H1 (cell line): ENCODE measurements around the gene NAGLU. TPM values are rescaled to one million over a fixed set of nuclear protein-coding genes. Genes with fewer than 3 reads are reported as not detected.

Experiments
- CTCF ChIA-PET: fragments of 300-600 bp; sonication (Branson Sonifier 250); formaldehyde crosslinking; loops from one replicate; lab custom pipeline; 2021; ENCODE audit not compliant: partially characterized antibody; lab: Charles Lee
- POLR2A ChIA-PET: fragments of 300-600 bp; sonication (Branson Sonifier 250); formaldehyde crosslinking; loops from one replicate; lab custom pipeline; 2021; ENCODE audit warnings: inconsistent platforms; ENCODE audit not compliant: partially characterized antibody; lab: Charles Lee
- DNase-seq, 2 experiments: peaks; one replicate each; pipeline versions ENCODE4 v3.0.0 to v3.0.0-alpha.2; 2010 to 2022; ENCODE audit warnings: low spot score in 2 of 2, low read depth in 1 of 2, mixed read lengths in 1 of 2
- FAIRE-seq: peaks from 2 replicates; lab custom pipeline; 2011; peaks lifted over from hg19 to GRCh38; lab: Jason Lieb, UNC
- H2AFZ ChIP-seq: 2 replicates; pipeline ENCODE4 v1.8.1; 2012; ENCODE audit warnings: low read length, inconsistent platforms
- H2AK5ac ChIP-seq: 2 replicates; pipeline ENCODE4 v1.6.1; 2013; ENCODE audit warnings: low read depth, low read length
- H2BK120ac ChIP-seq: replicated peaks from 2 replicates; pipeline ENCODE3; 2013; ENCODE audit warnings: low read depth, low read length, inconsistent platforms
- H2BK12ac ChIP-seq: 2 replicates; pipeline ENCODE4 v1.6.1; 2013; ENCODE audit warnings: low read depth, low read length
- H2BK15ac ChIP-seq: 2 replicates; pipeline ENCODE4 v1.6.1; 2013; ENCODE audit warnings: low read length
- H2BK20ac ChIP-seq: 2 replicates; pipeline ENCODE4 v1.6.1; 2013; ENCODE audit warnings: low read length
- H2BK5ac ChIP-seq: 2 replicates; pipeline ENCODE4 v1.6.1; 2013; ENCODE audit warnings: low read depth, low read length
- H3K14ac ChIP-seq: 2 replicates; pipeline ENCODE4 v1.6.1; 2013; ENCODE audit warnings: inconsistent platforms; ENCODE audit not compliant: insufficient read length
- H3K18ac ChIP-seq: 2 replicates; pipeline ENCODE4 v1.6.1; 2013; ENCODE audit warnings: low read length; ENCODE audit errors: extremely low read depth
- H3K23ac ChIP-seq: 2 replicates; pipeline ENCODE4 v1.6.1; 2013; ENCODE audit warnings: inconsistent platforms; ENCODE audit not compliant: insufficient read length
- H3K23me2 ChIP-seq: 2 replicates; pipeline ENCODE4 v1.6.1; 2013; ENCODE audit warnings: low read depth, low read length
- H3K27ac ChIP-seq: 2 replicates; pipeline ENCODE4 v1.6.1; 2011; ENCODE audit warnings: low read depth, low read length, inconsistent platforms
- H3K27me3 ChIP-seq, 4 experiments: replicated peaks in 1 of 4; 1 replicate in 1 of 4; 2 replicates in 3 of 4; pipeline versions ENCODE4 v1.6.1 to v1.8.1; 2011 to 2013; ENCODE audit warnings: low read length in 3 of 4, mild to moderate bottlenecking in 3 of 4, inconsistent platforms in 2 of 4, mixed read lengths in 2 of 4, moderate library complexity in 1 of 4; ENCODE audit not compliant: control insufficient read depth in 3 of 4, insufficient read depth in 3 of 4; ENCODE audit errors: extremely low read depth in 1 of 4
- H3K36me3 ChIP-seq, 4 experiments: 2 replicates each; pipeline versions ENCODE4 v1.6.1 to v1.8.1; 2011 to 2013; ENCODE audit warnings: mild to moderate bottlenecking in 4 of 4, low read length in 3 of 4, moderate library complexity in 2 of 4, control low read depth in 1 of 4, inconsistent platforms in 1 of 4; ENCODE audit not compliant: insufficient read depth in 4 of 4, control insufficient read depth in 2 of 4
- H3K4ac ChIP-seq: replicated peaks from 2 replicates; pipeline ENCODE3; 2013; ENCODE audit warnings: low read length, low read depth, mixed read lengths, inconsistent platforms; ENCODE audit not compliant: insufficient read length
- H3K4me1 ChIP-seq, 4 experiments: replicated peaks in 1 of 4; 1 replicate in 1 of 4; 2 replicates in 3 of 4; pipeline versions ENCODE4 v1.6.1 to v1.8.1; 2011 to 2013; ENCODE audit warnings: low read length in 3 of 4, inconsistent platforms in 2 of 4, mixed read lengths in 1 of 4; ENCODE audit not compliant: insufficient read depth in 4 of 4, control insufficient read depth in 3 of 4
- H3K4me2 ChIP-seq, 2 experiments: 2 replicates each; pipeline versions ENCODE4 v1.6.1 to v1.8.1; 2011 to 2013; ENCODE audit warnings: low read depth in 2 of 2, low read length in 2 of 2, control low read depth in 1 of 2, inconsistent platforms in 1 of 2, mild to moderate bottlenecking in 1 of 2; ENCODE audit not compliant: insufficient read depth in 1 of 2
- H3K4me3 ChIP-seq, 4 experiments: fragments of 200-600, 300-600 bp in 1 of 4; sonication (generic), shearing (Covaris generic), sonication (Bioruptor Twin) in 1 of 4; 2 replicates each; pipeline versions ENCODE4 v1.5.1 to v1.8.1; 2011 to 2016; ENCODE audit warnings: low read length in 4 of 4, low read depth in 3 of 4, control low read depth in 2 of 4, inconsistent platforms in 2 of 4, mild to moderate bottlenecking in 2 of 4, mixed read lengths in 1 of 4, moderate library complexity in 1 of 4; ENCODE audit not compliant: insufficient read depth in 2 of 4; ENCODE audit errors: extremely low read depth in 1 of 4
- H3K56ac ChIP-seq: replicated peaks from 2 replicates; pipeline ENCODE3; 2013; ENCODE audit warnings: low read depth, mild to moderate bottlenecking, mixed read lengths, low read length, inconsistent platforms; ENCODE audit not compliant: insufficient read length
- H3K79me1 ChIP-seq: 2 replicates; pipeline ENCODE4 v1.6.1; 2013; ENCODE audit warnings: low read depth, low read length, control low read depth
- H3K79me2 ChIP-seq, 2 experiments: 2 replicates each; pipeline versions ENCODE4 v1.6.1 to v1.8.1; 2012 to 2013; ENCODE audit warnings: low read length in 2 of 2, mild to moderate bottlenecking in 2 of 2, inconsistent platforms in 1 of 2; ENCODE audit not compliant: insufficient read depth in 2 of 2, control insufficient read depth in 1 of 2
- H3K9ac ChIP-seq, 4 experiments: replicated peaks in 1 of 4; 1 replicate in 1 of 4; 2 replicates in 3 of 4; pipeline versions ENCODE4 v1.6.1 to v1.8.1; 2011 to 2013; ENCODE audit warnings: low read depth in 3 of 4, low read length in 3 of 4, control low read depth in 2 of 4, mild to moderate bottlenecking in 2 of 4, moderate library complexity in 2 of 4, inconsistent platforms in 1 of 4; ENCODE audit errors: extremely low read depth in 1 of 4
- H3K9me3 ChIP-seq, 2 experiments: 2 replicates each; pipeline versions ENCODE4 v1.6.1 to v1.8.1; 2012 to 2013; ENCODE audit warnings: mild to moderate bottlenecking in 2 of 2, moderate library complexity in 2 of 2, control low read depth in 1 of 2, inconsistent platforms in 1 of 2, low read depth in 1 of 2, low read length in 1 of 2, mixed read lengths in 1 of 2; ENCODE audit not compliant: insufficient read depth in 2 of 2
- H4K20me1 ChIP-seq, 2 experiments: replicated peaks in 1 of 2; 2 replicates each; pipeline versions ENCODE3 to v1.8.1; 2011 to 2013; ENCODE audit warnings: inconsistent platforms in 2 of 2, low read length in 2 of 2, mild to moderate bottlenecking in 1 of 2; ENCODE audit not compliant: insufficient read depth in 2 of 2, control insufficient read depth in 1 of 2
- H4K5ac ChIP-seq: 2 replicates; pipeline ENCODE4 v1.6.1; 2013; ENCODE audit warnings: low read length, low read depth, mixed read lengths, inconsistent platforms; ENCODE audit not compliant: insufficient read length
- H4K8ac ChIP-seq: 2 replicates; pipeline ENCODE4 v1.8.0; 2013; ENCODE audit warnings: mild to moderate bottlenecking, moderate library complexity, low read length, inconsistent platforms; ENCODE audit not compliant: insufficient read depth; ENCODE audit errors: extremely low read depth
- H4K91ac ChIP-seq: replicated peaks from 2 replicates; pipeline ENCODE3; 2013; ENCODE audit warnings: low read length, mixed read lengths, inconsistent platforms; ENCODE audit not compliant: insufficient read length
- ATF3 ChIP-seq: IDR thresholded peaks from 2 replicates; pipeline ENCODE4 v1.6.1; 2011; ENCODE audit warnings: low read depth, mild to moderate bottlenecking, low read length; ENCODE audit not compliant: insufficient read depth
- CBX8 ChIP-seq: fragments of 300-800, 300-1000 bp; sonication (generic); IDR thresholded peaks from 2 replicates; pipeline ENCODE4 v1.7.1; 2016; ENCODE audit warnings: low read depth, low read length, borderline replicate concordance
- CTCF ChIP-seq, 3 experiments: IDR thresholded peaks; 1 replicate in 2 of 3; 2 replicates in 1 of 3; pipeline versions ENCODE4 v1.5.1 to v1.6.1; 2011; ENCODE audit warnings: low read length in 3 of 3, mild to moderate bottlenecking in 3 of 3, inconsistent platforms in 2 of 3, low read depth in 1 of 3, moderate library complexity in 1 of 3; ENCODE audit not compliant: insufficient read depth in 1 of 3; ENCODE audit errors: control extremely low read depth in 1 of 3
- EGR1 ChIP-seq: IDR thresholded peaks from 2 replicates; pipeline ENCODE4 v1.6.1; 2011; ENCODE audit warnings: low read depth, low read length, borderline replicate concordance
- NRF1 ChIP-seq: IDR thresholded peaks from 2 replicates; pipeline ENCODE4 v1.6.1; 2011; ENCODE audit warnings: mild to moderate bottlenecking, low read depth, low read length, improper control_type of control experiment
- PHF8 ChIP-seq: fragments of 200-600 bp; sonication (generic); conservative IDR thresholded peaks from 2 replicates; pipeline ENCODE4 v1.7.1; 2012; ENCODE audit warnings: low read depth, mild to moderate bottlenecking, inconsistent platforms, low read length, moderate library complexity
- POLR2A ChIP-seq, 2 experiments: IDR thresholded peaks; 1 replicate in 1 of 2; 2 replicates in 1 of 2; pipeline ENCODE4 v1.6.1; 2011; ENCODE audit warnings: low read depth in 2 of 2, low read length in 2 of 2, mild to moderate bottlenecking in 2 of 2; ENCODE audit errors: control extremely low read depth in 1 of 2
- SRF ChIP-seq: IDR thresholded peaks from 2 replicates; pipeline ENCODE4 v1.6.1; 2011; ENCODE audit warnings: mild to moderate bottlenecking, low read depth, low read length, moderate library complexity
- WGBS, 2 experiments: shearing (Covaris generic) in 1 of 2; methylation state at CpG; one replicate each; pipeline versions ENCODE4 v1.1.6 to v1.1.7; 2013 to 2015; ENCODE audit warnings: low lambda C conversion rate in 2 of 2, mixed read lengths in 2 of 2, inconsistent platforms in 1 of 2, low coverage in 1 of 2, missing lambda C conversion rate in 1 of 2; ENCODE audit not compliant: insufficient replicate concordance in 2 of 2, insufficient coverage in 1 of 2, insufficient read length in 1 of 2; ENCODE audit errors: extremely low coverage in 1 of 2, missing lambda C conversion rate in 1 of 2; 5-methylcytosine and 5-hydroxymethylcytosine counted together
- polyA plus RNA-seq, 7 experiments: library from polyadenylated mRNA; depleted of rRNA in 3 of 7; stranded (reverse) in 5 of 7; unstranded in 2 of 7; fragments of >200 nt in 5 of 7; fragments of 200-250 nt in 2 of 7; gene quantifications; 1 replicate in 5 of 7; 2 replicates in 1 of 7; 4 replicates in 1 of 7; pipeline versions ENCODE4 v1.2.1 to v1.2.3, GENCODE V29; 2011 to 2013; ENCODE audit warnings: missing spikeins in 2 of 7, mixed read lengths in 2 of 7
- total RNA-seq: library from RNA; stranded (reverse); fragmentation: NEBNext Ultra II Directional; extraction: Animal tissue kit (Norgen Biotek cat#: 25700); gene quantifications from 2 replicates; pipeline ENCODE4 v1.2.1, GENCODE V29; 2021

NAGLU gene
- total and polyA plus RNA-seq, 2 of the 8 experiments (the other 6 are each of a cell fraction or from before 2014, with no cell fraction given): 21.3 to 21.6 TPM

- POLR2A ChIA-PET: interaction anchor here (0.6 to 4.3 kb wide), 12 partner anchors 11 to 134 kb away, joined by 3 to 43 read pairs (median 4); partner anchors contain the start of genes MLX, NAGLU, PSMC3IP and RETREG3
- CTCF ChIA-PET: interaction anchor here (0.6 to 3.0 kb wide), 15 partner anchors 11 to 145 kb away, joined by 3 to 28 read pairs (median 3); partner anchors contain the start of genes MLX, NAGLU and PSMC3IP
- H3K9ac ChIP-seq: peak overlapping the region in 3 of 4 experiments; percentile 0 to 46 (median 31); a peak in 1 of 7 replicates
- TF ChIP-seq SRF (no peak), CTCF (IDR thresholded peaks at IDR 0.05; ENCODE audit: control extremely low read depth in 1 of 3, insufficient read depth in 1 of 3, low read depth in 1 of 3, low read length in 3 of 3) (peak; percentile 75 to 89 (median 77)), CBX8 (no peak), NRF1 (no peak), ATF3 (no peak), EGR1 (peak; percentile 98), POLR2A (IDR thresholded peaks at IDR 0.05; ENCODE audit: control extremely low read depth in 1 of 2, low read depth in 2 of 2, low read length in 2 of 2) (peak; percentile 57 to 62; a peak in 2 of 3 replicates), PHF8 (no peak)
Observed at GRCh38 chr17:42548070-42548837, 12.2 kb downstream of the NAGLU start.

More at GRCh38 chr17:42548070-42548837, 12.2 kb downstream of the NAGLU start:
- peak overlapping the region; percentile 64 for H4K5ac ChIP-seq
- FAIRE-seq: no peak
- H2BK12ac ChIP-seq: no peak overlapping the region
- peak overlapping the region; percentile 48 to 84 for H3K4me2 ChIP-seq
- peak overlapping the region; percentile 85 for H3K4ac ChIP-seq
- H3K27me3 ChIP-seq: no peaks in the 10 kb centered on the region
- no peak overlapping the region; the same call in 1 of the 2 replicates for H3K18ac ChIP-seq
- no peak overlapping the region for H3K23ac ChIP-seq
- H2BK15ac ChIP-seq: peak overlapping the region; percentile 88; the same call in 1 of the 2 replicates
- peaks cover 0 to 4% of the 10 kb centered on the region in 2 experiments for H4K20me1 ChIP-seq
- H3K27ac ChIP-seq: no peak overlapping the region
- H3K79me1 ChIP-seq: no peaks in the 10 kb centered on the region
- H2AFZ ChIP-seq: no peak overlapping the region
- no peak overlapping the region for H3K14ac ChIP-seq
- H3K4me3 ChIP-seq: peak overlapping the region; percentile 31 to 61 (median 37)
- peaks cover 0 to 6% (median 1%) of the 10 kb centered on the region in 4 experiments; a peak in 4 of 8 replicates for H3K36me3 ChIP-seq
- no peak overlapping the region for H2BK20ac ChIP-seq
- peak overlapping the region; percentile 66; the same call in 1 of the 2 replicates for H2BK5ac ChIP-seq
- H4K8ac ChIP-seq: peak overlapping the region; percentile 81
- peak; percentile 82 to 97 for DNase-seq
- H4K91ac ChIP-seq: peak overlapping the region; percentile 30
- H3K23me2 ChIP-seq: peaks cover 2% of the 10 kb centered on the region; the same call in 1 of the 2 replicates
- H2BK120ac ChIP-seq: no peak overlapping the region
- H3K56ac ChIP-seq: peak overlapping the region; percentile 74
- H2AK5ac ChIP-seq: no peak overlapping the region
- WGBS, 2 experiments: 10% methylated on average over 64 of the region's 74 CpGs; no CpG with 5 or more reads in 1 of the 2 experiments
- no peaks in the 10 kb centered on the region for H3K9me3 ChIP-seq
- H3K79me2 ChIP-seq: no peaks in the 10 kb centered on the region
- peaks cover 0 to 8% (median 7%) of the 10 kb centered on the region in 4 experiments; a peak in 5 of 7 replicates for H3K4me1 ChIP-seq
